ENCODE measurements around the gene CLEC2B.
"Not testable (repeated sequence)": the region's sequence is repeated elsewhere in the genome, so short reads cannot be mapped to it uniquely, and the experiment has no call there.

Gene CLEC2B

GRCh38 chr12:9888665-9889273, 19.6 kb upstream of the CLEC2B start:
- in situ Hi-C loops (cut with HindIII; ENCODE audit: low sequenced_read_pairs) = no loop called here
- no peak overlapping the region for H3K4me3 ChIP-seq (ENCODE audit: low read depth, low read length)
- no peak for DNase-seq (ENCODE audit: low read depth)
- TF ChIP-seq CTCF (IDR thresholded peaks at IDR 0.05; ENCODE audit: low read depth, low read length, missing control alignments) = no peak

GRCh38 chr12:9883175-9883574, 14.0 kb upstream of the CLEC2B start:
- no peak for DNase-seq (ENCODE audit: low read depth)
- in situ Hi-C loops (cut with HindIII; ENCODE audit: low sequenced_read_pairs) = no loop called here
- TF ChIP-seq CTCF (IDR thresholded peaks at IDR 0.05; ENCODE audit: low read depth, low read length, missing control alignments) = no peak
- H3K4me3 ChIP-seq (ENCODE audit: low read depth, low read length) = no peak overlapping the region

GRCh38 chr12:9881988-9882387, 12.8 kb upstream of the CLEC2B start:
- in situ Hi-C loops (cut with HindIII; ENCODE audit: low sequenced_read_pairs) = no loop called here
- DNase-seq (ENCODE audit: low read depth) = no peak
- no peak overlapping the region for H3K4me3 ChIP-seq (ENCODE audit: low read depth, low read length)
- no peak for TF ChIP-seq CTCF (IDR thresholded peaks at IDR 0.05; ENCODE audit: low read depth, low read length, missing control alignments)

- in situ Hi-C loops (cut with HindIII; ENCODE audit: low sequenced_read_pairs) = no loop called here
Measured at GRCh38 chr12:9881246-9881645, 12.1 kb upstream of the CLEC2B start, which contains the start of gene KLRF2. Gene KLRF2, plus strand, starts transcription at chr12:9881489. Its CDS starts 107 bp downstream, at chr12:9881596.

GRCh38 chr12:9880532-9881078, 11.5 kb upstream of the CLEC2B start:
- no peak for DNase-seq (ENCODE audit: low read depth)

More at GRCh38 chr12:9881246-9881645, 12.1 kb upstream of the CLEC2B start, which contains the start of gene KLRF2:
- no peak within 1 kb of the TSS for H3K4me3 ChIP-seq (ENCODE audit: low read depth, low read length)
- no peak for DNase-seq (ENCODE audit: low read depth)
- no peak for TF ChIP-seq CTCF (IDR thresholded peaks at IDR 0.05; ENCODE audit: low read depth, low read length, missing control alignments)

GRCh38 chr12:9876120-9876519, 7.0 kb upstream of the CLEC2B start:
- H3K4me3 ChIP-seq (ENCODE audit: low read depth, low read length); DNase-seq (ENCODE audit: low read depth); in situ Hi-C loops (cut with HindIII; ENCODE audit: low sequenced_read_pairs): not testable (repeated sequence)

More at GRCh38 chr12:9880532-9881078, 11.5 kb upstream of the CLEC2B start:
- no peak overlapping the region for H3K4me3 ChIP-seq (ENCODE audit: low read depth, low read length)
- no peak for TF ChIP-seq CTCF (IDR thresholded peaks at IDR 0.05; ENCODE audit: low read depth, low read length, missing control alignments)
- in situ Hi-C loops (cut with HindIII; ENCODE audit: low sequenced_read_pairs) = no loop called here

GRCh38 chr12:9872742-9873141, 3.6 kb upstream of the CLEC2B start:
- in situ Hi-C loops (cut with HindIII; ENCODE audit: low sequenced_read_pairs) = no loop called here
- no peak for DNase-seq (ENCODE audit: low read depth)
- no peak for TF ChIP-seq CTCF (IDR thresholded peaks at IDR 0.05; ENCODE audit: low read depth, low read length, missing control alignments)
- H3K4me3 ChIP-seq (ENCODE audit: low read depth, low read length) = no peak overlapping the region

Data from astrocyte of the cerebellum (primary cell).